Stimulated activated CD8-positive, alpha-beta memory T cell treated with anti-CD3 and anti-CD28 coated beads, Interleukin-15, amount 100 ng/mL, for 1 hour (primary cell): ENCODE results near the gene TERT.
"Not testable (repeated sequence)": the region's sequence is repeated elsewhere in the genome, so short reads cannot be mapped to it uniquely, and the experiment has no call there.

ENCODE experiments used
- DNase-seq: peaks from one replicate; pipeline ENCODE4 v3.0.0-alpha.2; 2020; ENCODE audit warnings: low read depth

TERT gene

GRCh38 chr5:1330847-1331831, 36.3 kb upstream of the TERT start:
- no peak for DNase-seq

- DNase-seq = no peak
Observed at GRCh38 chr5:1330146-1330846, 35.4 kb upstream of the TERT start.

- no peak for DNase-seq
Observed at GRCh38 chr5:1329111-1329579, 34.3 kb upstream of the TERT start.

- not testable (repeated sequence) for DNase-seq
Observed at GRCh38 chr5:1328237-1329110, 33.6 kb upstream of the TERT start.

- DNase-seq = not testable (repeated sequence)
Observed at GRCh38 chr5:1326901-1327756, 32.3 kb upstream of the TERT start.

- DNase-seq = not testable (repeated sequence)
Observed at GRCh38 chr5:1326532-1326875, 31.6 kb upstream of the TERT start.

GRCh38 chr5:1325870-1326531, 31.1 kb upstream of the TERT start:
- DNase-seq = no peak

GRCh38 chr5:1325191-1325741, 30.4 kb upstream of the TERT start:
- DNase-seq = no peak

- DNase-seq = no peak
Observed at GRCh38 chr5:1324719-1325190, 29.9 kb upstream of the TERT start.

GRCh38 chr5:1324301-1324700, 29.4 kb upstream of the TERT start:
- DNase-seq = no peak

GRCh38 chr5:1323803-1324173, 28.9 kb upstream of the TERT start:
- DNase-seq = no peak

GRCh38 chr5:1322955-1323802, 28.3 kb upstream of the TERT start:
- no peak for DNase-seq

GRCh38 chr5:1322036-1322900, 27.4 kb upstream of the TERT start:
- no peak for DNase-seq

GRCh38 chr5:1321576-1321975, 26.7 kb upstream of the TERT start:
- no peak for DNase-seq

GRCh38 chr5:1320436-1321344, 25.8 kb upstream of the TERT start:
- DNase-seq = no peak

GRCh38 chr5:1319436-1320256, 24.8 kb upstream of the TERT start:
- no peak for DNase-seq
